ENCODE data around the gene SNAP47.

The SNAP47 gene

GRCh38 chr1:227797625-227798024 lies 62.4 kb downstream of the SNAP47 start:
- no peak for TF ChIP-seq CTCF (IDR thresholded peaks at IDR 0.05)

- TF ChIP-seq CTCF (IDR thresholded peaks at IDR 0.05) = no peak
Measured at GRCh38 chr1:227798078-227798802, 63.0 kb downstream of the SNAP47 start.

- TF ChIP-seq CTCF (IDR thresholded peaks at IDR 0.05) = no peak
Measured at GRCh38 chr1:227799756-227800155, 64.5 kb downstream of the SNAP47 start.

GRCh38 chr1:227803933-227804332 lies 68.7 kb downstream of the SNAP47 start:
- no peak for TF ChIP-seq CTCF (IDR thresholded peaks at IDR 0.05)

- TF ChIP-seq CTCF (IDR thresholded peaks at IDR 0.05) = no peak
Measured at GRCh38 chr1:227805606-227806197, 70.5 kb downstream of the SNAP47 start.

- TF ChIP-seq CTCF (IDR thresholded peaks at IDR 0.05) = no peak
Measured at GRCh38 chr1:227808566-227808965, 73.3 kb downstream of the SNAP47 start.

- no peak for TF ChIP-seq CTCF (IDR thresholded peaks at IDR 0.05)
Measured at GRCh38 chr1:227809026-227809425, 73.8 kb downstream of the SNAP47 start.
